ENCODE measurements around the gene ZNF346.

DNA sequence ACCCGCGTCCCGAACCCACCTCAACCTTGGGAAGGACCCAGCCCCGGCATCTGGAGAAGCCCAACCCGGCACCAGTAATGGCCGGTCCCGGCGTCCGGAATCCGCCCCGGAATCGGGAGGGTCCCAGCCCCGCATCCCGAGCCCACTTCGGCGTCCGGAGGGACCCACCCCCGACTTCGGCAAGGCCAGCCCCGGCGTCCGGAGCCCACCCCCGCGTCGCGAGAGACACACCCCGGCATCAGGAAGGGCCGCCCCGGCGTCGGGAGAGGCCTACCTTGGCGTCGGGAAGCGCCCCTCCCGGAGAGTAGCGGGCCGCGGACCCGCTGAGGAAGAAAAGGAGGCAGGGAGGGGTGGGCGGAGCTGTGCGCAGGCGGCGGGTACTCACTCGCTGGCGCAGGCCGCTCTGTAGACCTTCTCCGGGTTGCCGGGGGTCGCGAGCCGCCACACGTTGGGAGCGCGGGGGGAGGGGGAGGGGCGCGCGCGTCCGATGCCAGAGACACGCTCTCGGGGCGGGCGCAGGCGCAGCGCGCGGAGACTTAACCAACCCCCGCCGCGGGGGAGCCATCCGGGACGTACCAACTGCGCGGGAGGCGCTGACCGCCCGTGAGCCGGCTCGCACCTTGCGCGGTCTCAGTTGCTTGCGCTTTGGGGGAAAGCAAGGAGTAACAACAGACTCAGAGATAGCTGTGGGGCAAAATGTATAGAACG, 16.1 kb upstream of the ZNF346 start, which contains the start of gene UIMC1:
- TF ChIP-seq, protein P1, sequence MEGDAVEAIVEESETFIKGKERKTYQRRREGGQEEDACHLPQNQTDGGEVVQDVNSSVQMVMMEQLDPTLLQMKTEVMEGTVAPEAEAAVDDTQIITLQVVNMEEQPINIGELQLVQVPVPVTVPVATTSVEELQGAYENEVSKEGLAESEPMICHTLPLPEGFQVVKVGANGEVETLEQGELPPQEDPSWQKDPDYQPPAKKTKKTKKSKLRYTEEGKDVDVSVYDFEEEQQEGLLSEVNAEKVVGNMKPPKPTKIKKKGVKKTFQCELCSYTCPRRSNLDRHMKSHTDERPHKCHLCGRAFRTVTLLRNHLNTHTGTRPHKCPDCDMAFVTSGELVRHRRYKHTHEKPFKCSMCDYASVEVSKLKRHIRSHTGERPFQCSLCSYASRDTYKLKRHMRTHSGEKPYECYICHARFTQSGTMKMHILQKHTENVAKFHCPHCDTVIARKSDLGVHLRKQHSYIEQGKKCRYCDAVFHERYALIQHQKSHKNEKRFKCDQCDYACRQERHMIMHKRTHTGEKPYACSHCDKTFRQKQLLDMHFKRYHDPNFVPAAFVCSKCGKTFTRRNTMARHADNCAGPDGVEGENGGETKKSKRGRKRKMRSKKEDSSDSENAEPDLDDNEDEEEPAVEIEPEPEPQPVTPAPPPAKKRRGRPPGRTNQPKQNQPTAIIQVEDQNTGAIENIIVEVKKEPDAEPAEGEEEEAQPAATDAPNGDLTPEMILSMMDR (IDR thresholded peaks at IDR 0.05): no peak
- TF ChIP-seq POLR2A (IDR thresholded peaks at IDR 0.05) (no peak), POLR2AphosphoS5 (IDR thresholded peaks at IDR 0.05) (peak in 2 of 3 donors; percentile 18 to 71)

Measured in suprapubic skin (tissue), 4 donors.